Keratinocyte (primary cell): ENCODE results near the gene SLC2A11.

ENCODE experiments used
- CTCF ChIP-seq, 3 experiments: IDR thresholded peaks in 1 of 3; conservative IDR thresholded peaks in 1 of 3; optimal IDR thresholded peaks in 1 of 3; 2 replicates in 2 of 3; 3 replicates in 1 of 3; pipeline versions ENCODE3 to v1.5.1; 2011; ENCODE audit warnings: low read length in 3 of 3, mild to moderate bottlenecking in 3 of 3, moderate library complexity in 2 of 3, control low read depth in 1 of 3, inconsistent platforms in 1 of 3; ENCODE audit not compliant: insufficient read depth in 2 of 3; ENCODE audit errors: extremely low read depth in 1 of 3
- EZH2 ChIP-seq: IDR thresholded peaks from one replicate; pipeline ENCODE4 v1.6.1; 2012; ENCODE audit warnings: inconsistent platforms, mild to moderate bottlenecking, low read length, moderate library complexity

GRCh38 chr22:23882370-23882769 lies 24.7 kb downstream of the SLC2A11 start:
- TF ChIP-seq EZH2 (no peak), CTCF (optimal IDR thresholded peaks at IDR 0.05 in 1 of 3, IDR thresholded peaks at IDR 0.05 in 1 of 3, conservative IDR thresholded peaks at IDR 0.05 in 1 of 3; ENCODE audit: extremely low read depth in 1 of 3, insufficient read depth in 2 of 3, low read length in 3 of 3) (no peak)
